ACC112 (cell line): ENCODE measurements around the gene MAGIX.

ENCODE experiments used
- H2AFZ ChIP-seq: fragments of 200-600 bp; sonication (generic); one replicate; pipeline ENCODE4 v1.6.0; 2017; ENCODE audit warnings: antibody characterized with exemption, low read length; ENCODE audit not compliant: unreplicated experiment
- H3K27ac ChIP-seq: fragments of 200-600 bp; sonication (generic); 2 replicates; pipeline ENCODE4 v1.5.1; 2014; ENCODE audit warnings: low read depth, mild to moderate bottlenecking, antibody characterized with exemption, low read length, moderate library complexity
- H3K27me3 ChIP-seq: fragments of 200-600 bp; sonication (generic); 2 replicates; pipeline ENCODE4 v1.6.1; 2014; ENCODE audit warnings: mild to moderate bottlenecking, antibody characterized with exemption, low read length, moderate library complexity, mixed read lengths; ENCODE audit not compliant: insufficient read depth
- H3K36me3 ChIP-seq: fragments of 200-600 bp; sonication (generic); 2 replicates; pipeline ENCODE4 v1.6.1; 2016; ENCODE audit warnings: mild to moderate bottlenecking, antibody characterized with exemption, low read length, moderate library complexity, mixed read lengths; ENCODE audit not compliant: insufficient read depth
- H3K4me1 ChIP-seq: fragments of 200-600 bp; sonication (generic); one replicate; pipeline ENCODE4 v1.6.1; 2016; ENCODE audit warnings: low read length, mixed read lengths; ENCODE audit not compliant: insufficient read depth, unreplicated experiment, control insufficient read depth
- H3K4me3 ChIP-seq: fragments of 200-600 bp; sonication (generic); 2 replicates; pipeline ENCODE4 v1.5.1; 2014; ENCODE audit warnings: mild to moderate bottlenecking, low read depth, low read length
- H3K79me2 ChIP-seq: fragments of 200-600 bp; sonication (generic); one replicate; pipeline ENCODE4 v1.6.0; 2016; ENCODE audit warnings: low read length; ENCODE audit not compliant: control insufficient read depth, unreplicated experiment, insufficient read depth

MAGIX gene

DNA sequence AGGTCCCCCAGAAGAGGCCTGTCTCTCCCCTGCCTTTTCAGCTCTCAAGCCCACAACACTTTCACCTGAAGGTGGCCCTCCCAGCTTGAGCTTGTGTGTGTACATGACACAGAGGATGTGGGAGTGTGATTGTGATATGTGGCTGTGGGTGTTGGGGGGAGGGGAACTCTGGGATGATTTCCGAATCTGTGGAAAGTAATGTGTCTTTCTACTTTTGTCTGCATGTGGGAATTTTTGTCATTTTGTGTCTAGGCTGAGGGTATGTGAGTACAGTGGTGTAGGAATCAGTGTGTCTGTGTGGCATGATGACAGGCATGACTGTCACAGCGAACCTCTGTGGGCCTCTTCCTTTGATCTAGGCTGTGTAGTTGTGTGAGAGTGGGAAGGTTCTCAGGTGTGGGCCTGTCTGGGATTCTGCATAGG lies 31.0 kb downstream of the MAGIX start:
- Histone ChIP-seq H3K36me3 (no peaks in the 10 kb centered on the region), H3K4me3 (no peak overlapping the region), H3K4me1 (peaks cover 4% of the 10 kb centered on the region), H3K27ac (no peak overlapping the region), H2AFZ (no peak overlapping the region), H3K27me3 (no peaks in the 10 kb centered on the region), H3K79me2 (no peaks in the 10 kb centered on the region)

DNA sequence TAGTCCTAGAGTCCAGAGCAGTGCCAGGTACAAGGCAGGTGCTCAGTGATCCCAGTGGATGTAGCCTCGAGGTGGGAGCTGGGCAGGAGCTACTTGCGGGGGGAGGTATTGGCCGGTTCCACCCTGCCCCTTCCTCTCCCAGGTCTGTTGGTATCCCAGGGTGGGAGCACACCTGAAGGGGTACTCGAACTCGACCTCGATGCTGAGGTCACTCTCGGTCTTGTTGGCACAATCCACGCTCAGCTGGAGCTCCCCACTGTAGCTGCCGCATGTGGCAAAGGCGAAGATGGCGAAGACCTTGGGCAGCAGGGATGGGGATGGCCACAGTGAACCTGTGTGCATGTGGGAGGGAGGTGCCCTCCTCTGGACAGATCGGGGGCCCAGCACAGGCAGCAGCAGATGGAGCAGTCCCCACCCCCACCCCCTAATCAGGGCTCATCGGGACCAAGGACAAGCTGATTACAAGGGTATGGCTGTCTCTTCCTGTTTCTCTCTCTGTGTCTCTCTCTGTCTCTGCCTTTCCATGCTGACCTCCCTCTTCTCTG lies 35.1 kb downstream of the MAGIX start:
- Histone ChIP-seq H3K4me1 (peaks cover 3% of the 10 kb centered on the region), H3K27me3 (peaks cover 5% of the 10 kb centered on the region; the same call in 1 of the 2 replicates), H3K27ac (no peak overlapping the region), H3K4me3 (no peak overlapping the region), H2AFZ (no peak overlapping the region), H3K36me3 (no peaks in the 10 kb centered on the region), H3K79me2 (no peaks in the 10 kb centered on the region)

DNA sequence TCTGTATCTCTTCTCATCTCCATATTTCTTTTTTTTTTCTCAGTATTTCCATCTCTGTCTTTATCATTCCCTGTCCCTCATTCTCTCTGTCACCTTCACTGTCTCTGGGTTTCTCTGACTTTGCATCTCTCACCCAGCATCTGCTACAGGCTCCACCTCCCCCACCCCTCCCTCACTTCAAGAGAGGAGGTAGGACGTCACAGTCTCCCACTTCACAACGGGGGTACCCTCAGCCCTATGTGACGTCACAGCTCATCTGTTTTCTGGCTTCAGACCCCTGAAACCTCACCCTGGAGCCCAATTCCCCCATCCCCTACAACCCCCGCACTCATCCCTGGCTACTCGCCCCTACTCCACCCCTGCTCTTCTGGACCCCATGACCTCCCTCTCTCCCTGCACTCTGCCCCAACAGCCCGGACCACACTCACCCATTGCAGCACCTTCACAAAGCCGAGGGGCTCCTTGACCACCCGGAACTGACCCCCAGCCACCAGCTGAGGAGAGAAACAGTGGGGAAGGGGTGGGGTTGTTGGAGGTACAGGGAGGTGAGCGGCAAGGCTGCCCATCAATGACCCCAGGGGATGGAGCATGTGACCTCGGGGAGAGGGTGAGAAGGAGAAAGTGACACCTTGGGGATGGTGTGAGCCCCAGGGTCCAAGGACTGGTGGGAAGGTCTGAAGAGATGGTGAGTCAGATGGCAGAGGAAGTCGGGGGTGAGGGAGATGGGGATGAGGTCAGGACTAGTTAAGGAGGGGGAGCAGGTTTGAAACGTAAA lies 36.2 kb downstream of the MAGIX start:
- H3K27me3 ChIP-seq: peaks cover 5% of the 10 kb centered on the region; the same call in 1 of the 2 replicates
- H3K4me1 ChIP-seq: peaks cover 3% of the 10 kb centered on the region
- no peaks in the 10 kb centered on the region for H3K79me2 ChIP-seq
- no peak overlapping the region for H2AFZ ChIP-seq
- no peaks in the 10 kb centered on the region for H3K36me3 ChIP-seq
- no peak overlapping the region for H3K4me3 ChIP-seq
- H3K27ac ChIP-seq: no peak overlapping the region

DNA sequence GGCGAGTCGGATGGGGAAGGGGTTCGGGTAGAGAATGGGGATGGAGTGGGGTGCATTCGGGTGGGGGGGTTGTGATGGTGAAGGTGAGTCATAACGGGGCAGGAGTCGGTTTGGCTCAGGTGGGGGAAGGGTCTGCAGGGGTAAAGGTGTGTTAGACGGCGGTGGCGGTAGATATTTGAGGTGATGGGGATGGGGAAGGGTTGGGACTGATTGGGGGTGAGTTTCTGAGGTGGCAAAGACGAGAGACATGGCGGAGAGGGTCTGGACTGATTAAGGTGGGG lies 36.7 kb downstream of the MAGIX start:
- H2AFZ ChIP-seq: no peak overlapping the region
- no peak overlapping the region for H3K27ac ChIP-seq
- H3K4me3 ChIP-seq: no peak overlapping the region
- H3K4me1 ChIP-seq: peaks cover 3% of the 10 kb centered on the region
- H3K79me2 ChIP-seq: no peaks in the 10 kb centered on the region
- no peaks in the 10 kb centered on the region for H3K36me3 ChIP-seq
- peaks cover 5% of the 10 kb centered on the region; the same call in 1 of the 2 replicates for H3K27me3 ChIP-seq

DNA sequence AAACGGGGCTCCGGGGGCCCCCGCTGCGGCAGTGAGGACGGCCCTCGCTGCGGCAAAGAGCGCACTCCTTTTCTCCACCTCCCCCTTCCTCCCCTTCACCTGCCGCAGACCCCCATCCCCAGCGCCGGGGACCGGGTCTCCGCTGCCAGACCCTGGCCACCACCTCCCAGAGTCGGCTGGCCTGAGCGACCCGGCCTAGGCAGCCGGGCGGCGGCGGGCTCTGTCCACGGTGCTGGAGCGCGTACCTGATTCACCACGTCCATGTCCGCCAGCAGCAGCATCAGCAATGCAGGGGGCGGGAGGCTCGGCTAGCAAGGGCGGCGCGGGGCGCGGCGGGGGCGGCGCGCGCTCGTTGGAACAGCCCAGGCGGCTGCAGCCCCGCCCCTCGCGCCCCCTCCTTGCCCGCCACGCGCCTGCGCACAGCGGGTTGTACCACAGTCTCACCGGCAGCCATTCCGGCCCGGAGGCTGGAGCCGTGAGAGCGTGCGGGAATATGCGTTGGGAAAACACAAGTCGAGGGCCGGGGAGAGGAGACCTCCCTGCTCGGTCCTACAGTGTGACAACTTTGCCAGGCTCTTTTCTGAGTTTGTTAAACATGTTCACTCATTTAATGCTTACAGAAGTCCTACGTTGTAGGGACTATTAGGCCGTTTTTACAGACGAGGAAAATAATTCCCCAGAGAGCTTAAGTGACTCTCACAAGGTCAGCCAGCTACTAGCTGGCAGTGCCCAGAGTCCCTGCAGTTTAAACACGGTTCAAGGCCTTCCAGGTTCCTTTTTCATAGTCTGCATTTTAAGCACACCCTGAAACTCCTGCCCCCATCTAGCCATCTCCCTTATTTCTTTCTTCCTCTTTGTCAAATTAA lies 37.6 kb downstream of the MAGIX start, which contains the start of gene SYP:
SYP (minus strand) TSS at position 288 of the 866 bp plus-strand sequence; CDS start at position 281, 7 bp downstream.
- Histone ChIP-seq H3K27ac (no peak within 1 kb of the TSS), H2AFZ (peak within 1 kb of the TSS; percentile 96), H3K27me3 (peaks cover 5% of the 10 kb centered on the region; the same call in 1 of the 2 replicates), H3K4me3 (peak within 1 kb of the TSS; percentile 71), H3K79me2 (no peaks in the 10 kb centered on the region), H3K4me1 (peaks cover 3% of the 10 kb centered on the region), H3K36me3 (no peaks in the 10 kb centered on the region)

DNA sequence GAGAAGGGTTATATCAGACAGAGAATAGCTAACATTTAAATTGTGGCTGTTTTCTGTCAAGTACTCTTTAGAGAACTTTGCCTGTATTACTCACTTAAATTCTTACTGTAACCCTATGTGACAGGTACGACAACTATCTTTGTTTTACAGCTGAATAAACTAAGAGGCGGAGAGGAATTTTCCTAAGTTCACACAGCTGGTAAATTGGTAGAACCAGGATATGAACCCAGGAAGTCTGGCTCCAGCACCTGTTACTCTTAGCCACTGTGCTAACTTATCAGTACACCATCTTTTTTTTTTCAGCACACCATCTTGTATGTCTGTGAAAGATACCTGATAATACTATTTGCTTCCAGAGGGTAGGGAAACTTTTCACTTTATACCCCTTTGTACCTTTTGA lies 39.5 kb downstream of the MAGIX start:
- Histone ChIP-seq H3K27me3 (peaks cover 5% of the 10 kb centered on the region; the same call in 1 of the 2 replicates), H3K36me3 (no peaks in the 10 kb centered on the region), H3K79me2 (no peaks in the 10 kb centered on the region), H3K27ac (no peak overlapping the region), H3K4me1 (peaks cover 3% of the 10 kb centered on the region), H3K4me3 (no peak overlapping the region), H2AFZ (no peak overlapping the region)

DNA sequence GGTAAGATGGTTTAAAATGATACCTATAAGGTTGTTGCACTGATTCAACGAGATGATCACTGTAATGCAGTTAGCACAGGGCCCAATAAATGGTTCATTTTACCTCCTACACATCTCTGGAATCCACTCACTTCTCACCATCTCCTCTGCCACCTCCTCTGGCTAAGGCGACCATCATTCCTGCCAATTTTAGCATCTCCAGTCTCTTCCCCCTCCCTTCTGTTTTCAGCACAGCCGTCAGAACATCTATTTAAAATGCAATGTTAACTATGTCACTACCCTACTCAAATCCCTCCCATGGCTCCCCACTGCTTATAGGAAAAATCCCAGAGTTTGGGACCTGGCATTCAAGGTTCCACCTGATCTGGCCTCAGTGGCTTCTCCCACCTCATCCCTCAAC lies 41.0 kb downstream of the MAGIX start:
- no peaks in the 10 kb centered on the region for H3K36me3 ChIP-seq
- H3K27ac ChIP-seq: no peak overlapping the region
- H3K4me1 ChIP-seq: peaks cover 3% of the 10 kb centered on the region
- no peaks in the 10 kb centered on the region for H3K79me2 ChIP-seq
- H3K4me3 ChIP-seq: no peak overlapping the region
- H3K27me3 ChIP-seq: peaks cover 5% of the 10 kb centered on the region; the same call in 1 of the 2 replicates
- no peak overlapping the region for H2AFZ ChIP-seq

DNA sequence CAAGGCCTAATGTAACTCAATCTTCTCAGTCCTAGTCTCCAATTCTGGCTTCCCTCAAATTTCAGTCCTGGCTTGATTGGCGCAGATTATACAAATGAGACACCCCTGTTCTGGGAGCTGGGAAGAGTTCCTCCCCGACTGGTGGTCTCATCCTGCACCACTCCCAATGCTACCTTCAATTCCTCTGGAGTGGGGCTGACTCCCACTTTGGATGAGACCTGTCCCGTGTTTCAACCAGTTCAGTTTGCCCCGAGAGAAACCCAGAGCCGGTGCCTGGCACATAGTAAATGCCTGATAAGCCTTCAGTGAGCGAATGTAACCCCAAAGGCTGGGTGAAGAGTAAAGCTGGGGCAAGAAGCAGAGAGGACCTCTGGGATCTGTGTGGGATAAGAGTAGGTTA lies 41.5 kb downstream of the MAGIX start:
- H3K27me3 ChIP-seq: 0 out of 2 replicates have a peak, but pooled peaks cover under 1% of the 10 kb centered on the region
- no peak overlapping the region for H3K27ac ChIP-seq
- H2AFZ ChIP-seq: no peak overlapping the region
- H3K79me2 ChIP-seq: no peaks in the 10 kb centered on the region
- no peaks in the 10 kb centered on the region for H3K36me3 ChIP-seq
- H3K4me1 ChIP-seq: no peaks in the 10 kb centered on the region
- H3K4me3 ChIP-seq: no peak overlapping the region

DNA sequence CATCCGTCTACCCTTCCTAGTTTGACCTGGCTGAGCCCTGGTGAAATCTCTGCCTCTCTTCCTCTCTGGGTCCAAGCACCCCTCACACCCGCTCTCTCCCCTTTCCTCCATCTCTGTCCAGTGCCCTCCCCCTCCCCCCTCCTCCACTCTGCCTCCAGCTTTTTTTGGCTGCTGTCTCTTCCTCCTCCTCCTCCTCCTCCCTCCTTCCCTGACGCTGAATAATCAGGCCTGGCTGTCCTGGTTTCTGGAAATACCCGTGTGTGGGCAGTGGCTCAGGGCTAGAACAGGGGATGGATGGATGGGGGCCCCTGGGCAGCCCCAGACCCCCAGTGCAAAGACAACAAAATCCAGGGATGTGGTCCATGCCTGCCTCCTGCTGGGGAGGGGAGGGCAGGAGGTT lies 42.2 kb downstream of the MAGIX start:
- H3K27me3 ChIP-seq: no peaks in the 10 kb centered on the region
- no peaks in the 10 kb centered on the region for H3K36me3 ChIP-seq
- no peak overlapping the region for H3K4me3 ChIP-seq

DNA sequence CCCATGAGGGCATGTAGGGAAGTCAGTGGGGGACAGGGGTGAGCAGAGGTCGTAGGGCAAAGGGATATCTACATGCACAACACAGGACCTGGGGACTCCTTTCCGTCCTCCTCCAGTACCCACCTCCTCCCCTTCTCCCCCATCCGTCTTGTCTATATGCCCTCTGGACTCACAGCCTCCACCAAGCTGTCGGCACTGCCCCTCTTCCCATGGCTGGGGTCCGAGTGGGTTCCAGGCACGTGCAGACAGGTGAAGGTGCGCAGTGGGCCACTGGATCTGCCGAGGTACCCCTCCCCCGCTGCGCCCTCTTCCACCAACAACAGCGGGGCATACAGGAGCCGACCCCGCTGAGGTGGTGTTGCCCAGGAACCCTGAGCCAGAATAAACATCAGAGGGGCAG lies 42.9 kb downstream of the MAGIX start:
- no peaks in the 10 kb centered on the region for H3K36me3 ChIP-seq
- no peaks in the 10 kb centered on the region for H3K27me3 ChIP-seq
- H2AFZ ChIP-seq: no peak overlapping the region
- no peaks in the 10 kb centered on the region for H3K4me1 ChIP-seq
- no peaks in the 10 kb centered on the region for H3K79me2 ChIP-seq
- no peak overlapping the region for H3K27ac ChIP-seq
- H3K4me3 ChIP-seq: no peak overlapping the region

More for the DNA sequence above, 42.2 kb downstream of the MAGIX start:
- no peak overlapping the region for H2AFZ ChIP-seq
- H3K4me1 ChIP-seq: no peaks in the 10 kb centered on the region
- H3K79me2 ChIP-seq: no peaks in the 10 kb centered on the region
- no peak overlapping the region for H3K27ac ChIP-seq
